ENCODE measurements around the gene MUL1. TPM values are rescaled to one million over a fixed set of nuclear protein-coding genes. Genes with fewer than 3 reads are reported as not detected.
A peak's percentile ranks its signal among the peaks of the same experiment; 100 is the strongest.
"Not testable (repeated sequence)": the region's sequence is repeated elsewhere in the genome, so short reads cannot be mapped to it uniquely, and the experiment has no call there.

MUL1 gene
- total RNA-seq, 2 experiments from 2014 or later = 19.7 to 20.4 TPM

DNA sequence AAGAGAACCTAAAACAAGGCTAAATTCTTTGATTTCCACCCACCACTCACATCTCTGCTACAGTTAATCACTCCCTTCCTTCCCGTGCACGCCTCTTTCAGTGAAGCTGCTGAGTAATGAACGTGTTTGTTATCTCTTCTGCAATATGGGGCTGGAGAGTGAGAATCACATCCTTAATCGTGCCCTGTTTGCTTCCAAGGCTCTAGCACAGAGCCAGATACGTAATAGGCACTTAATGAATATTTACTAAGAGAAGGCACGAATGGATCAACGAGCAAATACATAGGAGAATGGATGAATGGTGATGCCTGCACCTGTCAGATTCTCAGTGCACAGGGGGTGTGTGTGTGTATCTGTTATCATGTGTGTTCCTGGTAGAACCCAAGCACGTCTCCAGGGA lies 22.4 kb upstream of the MUL1 start:
- Mint-ChIP-seq H3K9me3 (no peaks in the 10 kb centered on the region), H3K27me3 (peaks cover 29% of the 10 kb centered on the region), H3K27ac (no peak overlapping the region)

GRCh38 chr1:20528221-20528620 lies 20.3 kb upstream of the MUL1 start:
- no peaks in the 10 kb centered on the region for H3K36me3 Mint-ChIP-seq
- no peak overlapping the region for H3K27ac Mint-ChIP-seq
- H3K9me3 Mint-ChIP-seq = no peaks in the 10 kb centered on the region
- peaks cover 23% of the 10 kb centered on the region for H3K27me3 Mint-ChIP-seq
- no peak for DNase-seq
- H3K4me1 Mint-ChIP-seq = no peaks in the 10 kb centered on the region
- no peak overlapping the region for H3K4me3 Mint-ChIP-seq

More for the DNA sequence above, 22.4 kb upstream of the MUL1 start:
- Mint-ChIP-seq H3K4me3 (no peak overlapping the region), H3K4me1 (no peaks in the 10 kb centered on the region), H3K36me3 (no peaks in the 10 kb centered on the region)
- DNase-seq = no peak

DNA sequence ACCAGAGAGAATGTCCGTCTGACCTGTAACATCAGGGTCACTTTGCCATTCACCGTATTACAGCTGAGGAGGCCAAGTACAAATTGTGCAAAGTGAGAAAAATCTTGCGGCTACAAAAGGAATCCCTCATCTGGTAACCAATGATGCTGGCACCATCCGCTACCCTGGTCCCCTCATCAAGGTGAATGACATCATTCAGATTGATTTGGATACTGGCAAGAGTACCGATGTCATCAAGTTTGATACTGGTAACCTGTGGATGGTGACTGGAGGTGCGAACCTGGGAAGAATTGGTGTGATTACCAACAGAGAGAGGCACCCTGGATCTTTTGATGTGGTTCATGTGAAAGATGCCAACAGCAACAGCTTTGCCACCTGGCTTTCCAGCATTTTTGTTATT lies 18.3 kb upstream of the MUL1 start:
- H3K36me3 Mint-ChIP-seq = no peaks in the 10 kb centered on the region
- H3K27ac Mint-ChIP-seq = no peak overlapping the region
- no peaks in the 10 kb centered on the region for H3K9me3 Mint-ChIP-seq
- peaks cover 28% of the 10 kb centered on the region for H3K27me3 Mint-ChIP-seq
- H3K4me3 Mint-ChIP-seq = no peak overlapping the region
- H3K4me1 Mint-ChIP-seq = peaks cover 4% of the 10 kb centered on the region
- DNase-seq = no peak

- Mint-ChIP-seq H3K27me3 (peaks cover 33% of the 10 kb centered on the region), H3K4me3 (no peak overlapping the region), H3K4me1 (peaks cover 4% of the 10 kb centered on the region), H3K9me3 (no peaks in the 10 kb centered on the region), H3K27ac (no peak overlapping the region), H3K36me3 (no peaks in the 10 kb centered on the region)
- peak; percentile 51 for DNase-seq
These were observed 14.3 kb upstream of the MUL1 start for GRCh38 chr1:20521960-20522861.

GRCh38 chr1:20519609-20520262 lies 11.8 kb upstream of the MUL1 start:
- H3K27me3 Mint-ChIP-seq = peaks cover 31% of the 10 kb centered on the region
- not testable (repeated sequence) for H3K4me3 Mint-ChIP-seq, H3K36me3 Mint-ChIP-seq, DNase-seq, H3K9me3 Mint-ChIP-seq, H3K27ac Mint-ChIP-seq, H3K4me1 Mint-ChIP-seq

DNA sequence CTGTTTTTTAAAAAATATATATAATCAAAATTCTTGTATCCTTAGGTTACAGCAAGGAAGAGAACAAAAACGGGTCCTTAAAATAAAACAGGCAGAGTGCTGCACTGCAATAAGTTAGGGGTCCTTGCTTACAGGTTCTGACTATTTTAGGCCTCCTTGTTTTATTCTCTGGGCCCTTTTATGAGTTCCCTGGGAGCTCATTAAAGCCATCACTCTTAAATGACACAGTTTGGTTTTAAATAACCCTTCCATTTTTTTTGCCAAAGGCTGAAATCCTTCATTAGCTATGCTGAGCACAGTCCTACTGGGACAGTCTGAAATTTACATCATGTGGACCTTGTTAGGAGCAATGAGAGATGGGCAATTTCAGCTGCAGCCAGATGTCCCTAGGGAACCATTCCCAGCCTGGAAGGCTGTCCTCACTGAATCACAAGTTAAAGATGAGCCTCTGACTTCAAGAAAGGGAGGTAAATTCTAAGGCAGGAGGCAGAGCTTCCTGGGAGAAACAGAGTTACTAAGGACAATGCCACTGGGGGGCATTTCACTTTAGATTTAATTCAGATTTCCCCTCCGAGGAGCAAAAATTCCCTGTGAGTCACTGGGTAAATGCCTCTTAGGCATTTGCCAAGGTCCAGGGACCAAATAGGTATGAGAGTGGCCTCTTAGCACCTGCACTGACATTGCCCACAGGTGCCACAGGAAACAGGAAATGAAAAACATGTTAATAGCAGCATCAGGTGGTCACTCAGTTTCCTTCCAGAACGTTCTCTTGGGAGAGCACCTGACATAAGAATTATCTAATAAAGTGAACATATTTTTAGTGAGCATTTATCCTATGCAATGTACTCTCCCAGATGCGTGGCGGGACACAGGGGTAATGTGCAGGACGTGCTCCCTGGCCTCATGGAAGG lies 3.8 kb upstream of the MUL1 start:
- no peak overlapping the region for H3K27ac Mint-ChIP-seq
- no peaks in the 10 kb centered on the region for H3K9me3 Mint-ChIP-seq
- no peak overlapping the region for H3K4me3 Mint-ChIP-seq
- H3K4me1 Mint-ChIP-seq = peaks cover 5% of the 10 kb centered on the region
- peaks cover 12% of the 10 kb centered on the region for H3K27me3 Mint-ChIP-seq
- no peak for DNase-seq
- H3K36me3 Mint-ChIP-seq = no peaks in the 10 kb centered on the region

- Mint-ChIP-seq H3K27me3 (peaks cover 8% of the 10 kb centered on the region), H3K36me3 (peaks cover 3% of the 10 kb centered on the region), H3K27ac (peak overlapping the region; percentile 87), H3K4me1 (peaks cover 13% of the 10 kb centered on the region), H3K4me3 (peak overlapping the region; percentile 92), H3K9me3 (no peaks in the 10 kb centered on the region)
- no peak for DNase-seq
These were observed 440 bp upstream of the MUL1 start for GRCh38 chr1:20508411-20508771.

GRCh38 chr1:20507248-20507563 lies 745 bp downstream of the MUL1 start:
- H3K4me3 Mint-ChIP-seq = peak overlapping the region; percentile 92
- H3K36me3 Mint-ChIP-seq = peaks cover 3% of the 10 kb centered on the region
- peaks cover 13% of the 10 kb centered on the region for H3K4me1 Mint-ChIP-seq
- DNase-seq = no peak
- H3K27me3 Mint-ChIP-seq = no peaks in the 10 kb centered on the region
- no peaks in the 10 kb centered on the region for H3K9me3 Mint-ChIP-seq
- peak overlapping the region; percentile 87 for H3K27ac Mint-ChIP-seq

GRCh38 chr1:20505488-20505887 lies 2.5 kb downstream of the MUL1 start:
- peaks cover 13% of the 10 kb centered on the region for H3K4me1 Mint-ChIP-seq
- DNase-seq = no peak
- H3K27me3 Mint-ChIP-seq = no peaks in the 10 kb centered on the region
- peaks cover 3% of the 10 kb centered on the region for H3K36me3 Mint-ChIP-seq
- no peak overlapping the region for H3K4me3 Mint-ChIP-seq
- H3K9me3 Mint-ChIP-seq = no peaks in the 10 kb centered on the region
- H3K27ac Mint-ChIP-seq = no peak overlapping the region

- no peak overlapping the region for H3K4me3 Mint-ChIP-seq
- peaks cover 10% of the 10 kb centered on the region for H3K36me3 Mint-ChIP-seq
- H3K4me1 Mint-ChIP-seq = peaks cover 24% of the 10 kb centered on the region
- DNase-seq = no peak
- H3K9me3 Mint-ChIP-seq = no peaks in the 10 kb centered on the region
- H3K27ac Mint-ChIP-seq = no peak overlapping the region
- H3K27me3 Mint-ChIP-seq = no peaks in the 10 kb centered on the region
These were observed 7.2 kb downstream of the MUL1 start for GRCh38 chr1:20500716-20501115.

GRCh38 chr1:20499718-20500117 lies 8.2 kb downstream of the MUL1 start:
- peaks cover 10% of the 10 kb centered on the region for H3K36me3 Mint-ChIP-seq
- H3K4me3 Mint-ChIP-seq = no peak overlapping the region
- no peak overlapping the region for H3K27ac Mint-ChIP-seq
- no peak for DNase-seq
- H3K9me3 Mint-ChIP-seq = no peaks in the 10 kb centered on the region
- peaks cover 31% of the 10 kb centered on the region for H3K4me1 Mint-ChIP-seq
- no peaks in the 10 kb centered on the region for H3K27me3 Mint-ChIP-seq

- Mint-ChIP-seq H3K4me1 (peaks cover 30% of the 10 kb centered on the region), H3K27ac (no peak overlapping the region), H3K9me3 (no peaks in the 10 kb centered on the region), H3K4me3 (no peak overlapping the region), H3K27me3 (no peaks in the 10 kb centered on the region), H3K36me3 (peaks cover 8% of the 10 kb centered on the region)
- no peak for DNase-seq
These were observed 8.8 kb downstream of the MUL1 start for GRCh38 chr1:20499105-20499504.

DNA sequence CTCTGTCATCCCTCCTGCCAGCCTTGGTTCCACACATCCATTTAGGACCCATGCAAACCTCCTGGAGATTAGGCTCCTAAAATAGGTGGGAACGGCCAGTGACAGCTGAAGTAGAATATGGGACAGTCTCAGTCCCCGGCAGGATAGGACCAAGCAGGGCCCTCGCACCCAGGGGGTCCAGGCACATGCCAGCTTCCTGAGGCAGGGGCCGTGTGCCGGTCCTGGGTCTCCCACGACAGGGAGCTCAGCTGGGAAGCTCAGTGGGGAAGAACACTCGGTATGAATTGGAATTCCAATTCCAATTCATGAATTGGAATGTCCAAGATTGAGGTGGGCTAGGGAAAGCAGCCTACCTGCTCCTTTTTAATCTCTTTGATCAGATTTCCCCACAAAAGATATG lies 9.8 kb downstream of the MUL1 start:
- Mint-ChIP-seq H3K9me3 (no peaks in the 10 kb centered on the region), H3K36me3 (peaks cover 7% of the 10 kb centered on the region), H3K27me3 (no peaks in the 10 kb centered on the region), H3K27ac (no peak overlapping the region), H3K4me3 (no peak overlapping the region), H3K4me1 (peaks cover 28% of the 10 kb centered on the region)
- DNase-seq = no peak

DNA sequence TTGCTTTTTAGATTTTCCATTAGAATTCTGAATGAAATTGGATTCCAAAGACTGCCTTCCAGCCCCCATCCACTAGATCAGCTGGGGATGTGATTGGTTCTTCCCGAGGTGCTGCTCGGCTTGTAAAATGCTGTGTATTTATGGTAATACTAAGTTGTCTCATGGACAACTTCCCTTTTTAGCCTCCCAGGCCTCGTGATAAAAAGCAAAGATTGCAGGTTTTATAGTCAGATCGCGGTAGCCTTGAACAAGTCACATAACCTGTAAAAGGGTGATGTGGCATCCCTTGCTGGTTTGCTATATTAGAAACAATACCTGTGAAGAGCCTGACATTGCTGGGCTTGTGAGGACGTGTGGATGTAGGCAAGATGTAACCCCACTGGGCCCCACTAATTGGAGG lies 10.4 kb downstream of the MUL1 start:
- Mint-ChIP-seq H3K27ac (no peak overlapping the region), H3K36me3 (peaks cover 7% of the 10 kb centered on the region), H3K4me3 (no peak overlapping the region), H3K4me1 (peaks cover 28% of the 10 kb centered on the region), H3K9me3 (no peaks in the 10 kb centered on the region), H3K27me3 (no peaks in the 10 kb centered on the region)
- no peak for DNase-seq

DNA sequence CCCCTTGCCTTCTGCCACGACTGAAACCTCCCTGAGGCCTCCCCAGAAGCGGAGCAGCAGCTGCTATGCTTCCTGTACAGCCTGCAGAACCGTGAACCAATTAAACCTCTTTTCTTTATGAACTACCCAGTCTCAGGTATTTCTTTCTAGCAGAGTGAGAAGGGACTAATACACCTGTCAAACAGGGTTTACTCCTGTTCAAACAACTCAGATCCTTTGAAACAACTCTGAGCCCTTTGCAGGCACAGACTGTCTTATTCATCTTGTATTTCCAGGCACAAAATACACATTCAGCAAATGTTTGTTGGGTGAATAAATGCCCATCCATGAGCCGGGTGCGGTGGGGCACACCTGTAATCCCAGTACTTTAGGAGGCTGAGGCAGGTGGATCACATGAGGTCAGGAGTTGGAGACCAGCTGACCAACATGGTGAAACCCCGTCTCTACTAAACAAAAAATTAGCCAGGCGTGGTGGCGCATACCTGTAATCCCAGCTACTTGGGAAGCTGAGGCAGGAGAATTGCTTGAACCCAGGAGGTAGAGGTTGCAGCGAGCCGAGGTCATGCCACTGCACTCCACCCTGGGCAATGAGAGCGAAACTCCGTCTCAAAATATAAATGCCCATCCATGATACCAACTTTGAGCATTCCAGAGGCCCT lies 11.1 kb downstream of the MUL1 start:
- not testable (repeated sequence) for DNase-seq
- peak overlapping the region; percentile 3 for H3K27ac Mint-ChIP-seq

More for the DNA sequence above, 11.1 kb downstream of the MUL1 start:
- H3K9me3 Mint-ChIP-seq, H3K4me3 Mint-ChIP-seq, H3K27me3 Mint-ChIP-seq, H3K36me3 Mint-ChIP-seq: not testable (repeated sequence)
- peaks cover 28% of the 10 kb centered on the region for H3K4me1 Mint-ChIP-seq

Data from activated naive CD8-positive, alpha-beta T cell treated with anti-CD3 and anti-CD28 coated beads for 36 hours (primary cell).